HepG2 (cell line): ENCODE data around the gene ARHGAP30. TPM values are rescaled to one million over a fixed set of nuclear protein-coding genes. Genes with fewer than 3 reads are reported as not detected.

Experiments
- ATAC-seq: fragments of 200-7000 bp; cut with Tn5 transposase; 3 replicates; pipeline ENCODE4 v1.9.1; 2020; ENCODE audit warnings: mild to moderate bottlenecking, moderate library complexity
- BruUV-seq: library from RNA; stranded (reverse); fragments of 400-500 nt; replicated peaks from 2 replicates; lab custom pipeline; 2021; lab: Mats Ljungman, UMichigan
- CTCF ChIA-PET: fragments of 300-600 bp; formaldehyde crosslinking; extraction: SDS; loops from one replicate; lab custom pipeline; 2021; ENCODE audit warnings: low total read pairs, inconsistent platforms, low intra/inter-chr PET ratio; lab: Yijun Ruan, JAX
- POLR2A ChIA-PET: fragments of 350-600 bp; sonication (Branson Sonifier 250); formaldehyde crosslinking; loops from one replicate; lab custom pipeline; 2020; ENCODE audit warnings: antibody characterized with exemption, inconsistent platforms; lab: Yijun Ruan, JAX
- DNase-seq: peaks from one replicate; pipeline ENCODE4 v3.0.0-alpha.2; 2015; ENCODE audit warnings: low spot score
- FAIRE-seq: peaks from 3 replicates; lab custom pipeline; 2011; peaks lifted over from hg19 to GRCh38; lab: Jason Lieb, UNC
- H2AFZ ChIP-seq: one replicate; pipeline ENCODE4 v1.6.1; 2011; ENCODE audit warnings: low read length, inconsistent platforms
- H3K27ac ChIP-seq: fragments of 300-600 bp; 3 replicates; pipeline ENCODE4 v1.8.0; 2011; ENCODE audit warnings: mixed run types, mild to moderate bottlenecking, mixed read lengths, low read length, inconsistent platforms; ENCODE audit not compliant: insufficient read depth; ENCODE audit errors: extremely low read length
- H3K27me3 ChIP-seq, 2 experiments: fragments of 200-600 bp in 1 of 2; 2 replicates in 1 of 2; 3 replicates in 1 of 2; pipeline versions ENCODE4 v1.6.0 to v1.8.0; 2011; ENCODE audit warnings: low read length in 2 of 2, mild to moderate bottlenecking in 2 of 2, moderate library complexity in 2 of 2, inconsistent platforms in 1 of 2; ENCODE audit not compliant: insufficient read depth in 2 of 2, control insufficient read depth in 1 of 2
- H3K36me3 ChIP-seq, 2 experiments: fragments of 200-600 bp in 1 of 2; replicated peaks in 1 of 2; 2 replicates in 1 of 2; 3 replicates in 1 of 2; pipeline versions ENCODE4 v1.5.1 to v1.8.0; 2011; ENCODE audit warnings: low read length in 2 of 2, inconsistent platforms in 1 of 2; ENCODE audit not compliant: insufficient read depth in 2 of 2, control insufficient read depth in 1 of 2
- H3K4me1 ChIP-seq: 2 replicates; pipeline ENCODE4 v1.5.1; 2012; ENCODE audit warnings: low read length, inconsistent platforms; ENCODE audit not compliant: insufficient read depth
- H3K4me2 ChIP-seq: 2 replicates; pipeline ENCODE4 v1.6.0; 2011; ENCODE audit warnings: low read depth, low read length, inconsistent platforms
- H3K4me3 ChIP-seq, 3 experiments: fragments of 200-600 bp in 1 of 3; sonication (generic), shearing (Covaris generic) in 1 of 3; replicated peaks in 1 of 3; 2 replicates each; pipeline ENCODE4 v1.5.1; 2011 to 2016; ENCODE audit warnings: low read length in 3 of 3, inconsistent platforms in 2 of 3, low read depth in 2 of 3, mild to moderate bottlenecking in 2 of 3, control low read depth in 1 of 3, mixed read lengths in 1 of 3; ENCODE audit not compliant: insufficient read depth in 1 of 3
- H3K79me2 ChIP-seq: one replicate; pipeline ENCODE4 v1.6.1; 2011; ENCODE audit warnings: low read length, inconsistent platforms; ENCODE audit not compliant: insufficient read depth
- H3K9ac ChIP-seq: 2 replicates; pipeline ENCODE4 v1.6.0; 2011; ENCODE audit warnings: mild to moderate bottlenecking, low read depth, low read length, inconsistent platforms; ENCODE audit not compliant: insufficient read depth
- H3K9me3 ChIP-seq: 2 replicates; pipeline ENCODE4 v1.5.1; 2012; ENCODE audit warnings: mild to moderate bottlenecking, low read length
- H4K20me1 ChIP-seq: 2 replicates; pipeline ENCODE4 v1.6.0; 2011; ENCODE audit warnings: inconsistent platforms, mild to moderate bottlenecking, low read length, moderate library complexity; ENCODE audit not compliant: insufficient read depth
- CEBPB ChIP-seq: IDR thresholded peaks from 2 replicates; pipeline ENCODE4 v1.6.1; 2011; ENCODE audit warnings: low read depth, low read length, improper control_type of control experiment, borderline replicate concordance
- EEA1 ChIP-seq: sonication (generic); formaldehyde crosslinking; IDR thresholded peaks from 2 replicates; pipeline ENCODE4 v1.5.1; 2020; ENCODE audit warnings: mild to moderate bottlenecking, missing genetic modification reagents, borderline replicate concordance
- GLI4 ChIP-seq: sonication (generic); formaldehyde crosslinking; IDR thresholded peaks from 2 replicates; pipeline ENCODE4 v1.5.1; 2020; ENCODE audit warnings: missing genetic modification reagents, mild to moderate bottlenecking, moderate library complexity, borderline replicate concordance
- MYPOP ChIP-seq: sonication (generic); formaldehyde crosslinking; IDR thresholded peaks from 2 replicates; pipeline ENCODE4 v1.8.1; 2023; ENCODE audit warnings: mild to moderate bottlenecking, moderate library complexity, missing genetic modification reagents
- NFIB ChIP-seq: sonication (generic); formaldehyde crosslinking; IDR thresholded peaks from 2 replicates; pipeline ENCODE4 v1.9.0; 2021; ENCODE audit warnings: missing genetic modification reagents, mild to moderate bottlenecking, borderline replicate concordance
- PHF5A ChIP-seq: IDR thresholded peaks from one replicate; pipeline ENCODE4 v1.6.1; 2018; ENCODE audit warnings: low read depth, missing genetic modification reagents; ENCODE audit not compliant: unreplicated experiment
- POLR2A ChIP-seq, 2 experiments: IDR thresholded peaks; 2 replicates each; pipeline ENCODE4 v1.6.1; 2011; ENCODE audit warnings: low read depth in 2 of 2, low read length in 2 of 2, mild to moderate bottlenecking in 1 of 2, moderate library complexity in 1 of 2; ENCODE audit not compliant: insufficient read depth in 1 of 2
- RFXAP ChIP-seq: sonication (generic); formaldehyde crosslinking; IDR thresholded peaks from 2 replicates; pipeline ENCODE4 v1.4.0; 2020; ENCODE audit warnings: missing genetic modification reagents, borderline replicate concordance
- WIZ ChIP-seq: sonication (generic); formaldehyde crosslinking; IDR thresholded peaks from 2 replicates; pipeline ENCODE4 v1.5.1; 2020; ENCODE audit warnings: mild to moderate bottlenecking, missing genetic modification reagents
- ZFY ChIP-seq: sonication (generic); formaldehyde crosslinking; IDR thresholded peaks from 2 replicates; pipeline ENCODE4 v1.4.0; 2020; ENCODE audit warnings: missing genetic modification reagents
- ZMAT3 ChIP-seq: sonication (generic); formaldehyde crosslinking; conservative IDR thresholded peaks from 2 replicates; pipeline ENCODE4 v1.7.0; 2021; ENCODE audit warnings: missing genetic modification reagents
- ZNF350 ChIP-seq: sonication (generic); formaldehyde crosslinking; IDR thresholded peaks from 2 replicates; pipeline ENCODE4 v1.4.0; 2020; ENCODE audit warnings: mild to moderate bottlenecking, low read depth, missing genetic modification reagents, borderline replicate concordance
- ZNF354B ChIP-seq: sonication (generic); formaldehyde crosslinking; IDR thresholded peaks from 2 replicates; pipeline ENCODE4 v1.8.0; 2022; ENCODE audit warnings: mild to moderate bottlenecking, missing genetic modification reagents
- ZNF547 ChIP-seq: sonication (generic); formaldehyde crosslinking; IDR thresholded peaks from 2 replicates; pipeline ENCODE4 v1.5.1; 2020; ENCODE audit warnings: mild to moderate bottlenecking, missing genetic modification reagents
- ZNF660 ChIP-seq: sonication (generic); formaldehyde crosslinking; IDR thresholded peaks from 2 replicates; pipeline ENCODE4 v1.5.1; 2020; ENCODE audit warnings: mild to moderate bottlenecking, low read depth, missing genetic modification reagents, borderline replicate concordance
- ZSCAN29 ChIP-seq: sonication (generic); formaldehyde crosslinking; conservative IDR thresholded peaks from 2 replicates; pipeline ENCODE4 v1.4.0; 2020; ENCODE audit warnings: mild to moderate bottlenecking, missing genetic modification reagents
- WGBS: methylation state at CpG from one replicate; pipeline ENCODE4 v1.1.6; 2017; ENCODE audit warnings: low lambda C conversion rate; 5-methylcytosine and 5-hydroxymethylcytosine counted together
- in situ Hi-C: cut with HindIII; loops from 2 replicates; pipeline ENCODE4 v1.10.0; 2017; ENCODE audit warnings: low pct_unique_long_range_greater_than_20kb; ENCODE audit not compliant: extremely low pct_ligation_motif_present
- intact Hi-C: fragments of 100-400 bp; cut with micrococcal nuclease; formaldehyde crosslinking; loops from one replicate; pipeline ENCODE4 v1.10.0; 2022; ENCODE audit not compliant: unreplicated experiment
- polyA plus RNA-seq, 8 experiments: library from polyadenylated mRNA; depleted of rRNA in 3 of 8; stranded (reverse) in 7 of 8; unstranded in 1 of 8; fragments of >200 nt; fragmentation: Illumina TruSeq in 4 of 8; extraction: Trizol in 4 of 8; gene quantifications; 2 replicates each; pipeline versions ENCODE4 v1.2.1 to v1.2.3, GENCODE V29; 2011 to 2016; ENCODE audit warnings: low read depth in 4 of 8, missing spikeins in 1 of 8, mixed read lengths in 1 of 8; ENCODE audit not compliant: insufficient read depth in 1 of 8
- total RNA-seq, 5 experiments: library from RNA; depleted of rRNA; stranded (reverse); fragments of >200 nt; fragmentation: Illumina TruSeq; extraction: Trizol; gene quantifications; 2 replicates each; pipeline ENCODE4 v1.2.3, GENCODE V29; 2016; ENCODE audit warnings: low read depth in 1 of 5

Gene ARHGAP30
- total and polyA plus RNA-seq, 2 of the 13 experiments (the other 11 are each of a cell fraction or from before 2014, with no cell fraction given) = 0.13 to 0.20 TPM

- WGBS = 90% methylated on average over 4 of the region's 4 CpGs
- Histone ChIP-seq H3K9ac (no peak overlapping the region), H4K20me1 (no peaks in the 10 kb centered on the region), H3K4me3 (no peak overlapping the region), H3K79me2 (no peaks in the 10 kb centered on the region), H3K27ac (no peak overlapping the region), H3K27me3 (no peaks in the 10 kb centered on the region), H3K36me3 (no peaks in the 10 kb centered on the region), H3K4me1 (peaks cover 35% of the 10 kb centered on the region), H3K4me2 (no peak overlapping the region), H3K9me3 (no peaks in the 10 kb centered on the region), H2AFZ (no peak overlapping the region)
- intact Hi-C loops = no loop called here
- in situ Hi-C loops = no loop called here
- BruUV-seq = no TSS peak
- TF ChIP-seq ZNF660 (CRISPR knock-in tag) (no peak), PHF5A (CRISPR knock-in tag) (no peak), GLI4 (no peak), ZSCAN29 (CRISPR knock-in tag) (no peak), MYPOP (CRISPR knock-in tag) (no peak), POLR2A (IDR thresholded peaks at IDR 0.05; ENCODE audit: insufficient read depth in 1 of 2, low read depth in 2 of 2, low read length in 2 of 2) (no peak), CEBPB (no peak), RFXAP (no peak)
- POLR2A ChIA-PET = interaction anchor here (1.6 kb wide), 1 partner anchor 25 kb away, joined by 4 read pairs; the partner anchor contains the start of gene USF1
- CTCF ChIA-PET = interaction anchor here (4.5 kb wide), 1 partner anchor 27 kb away, joined by 50 read pairs; the partner anchor contains the start of gene KLHDC9
- DNase-seq = no peak
- FAIRE-seq = no peak
- no peak for ATAC-seq
Observed at GRCh38 chr1:161070761-161071160, 1.1 kb upstream of the ARHGAP30 start.

GRCh38 chr1:161069241-161069640, 450 bp downstream of the ARHGAP30 start:
- Histone ChIP-seq H3K27ac (no peak overlapping the region), H2AFZ (no peak overlapping the region), H3K4me3 (no peak overlapping the region), H3K4me2 (no peak overlapping the region), H3K4me1 (peaks cover 25% of the 10 kb centered on the region), H4K20me1 (no peaks in the 10 kb centered on the region), H3K79me2 (no peaks in the 10 kb centered on the region), H3K9me3 (no peaks in the 10 kb centered on the region), H3K9ac (no peak overlapping the region), H3K27me3 (no peaks in the 10 kb centered on the region), H3K36me3 (no peaks in the 10 kb centered on the region)
- no TSS peak for BruUV-seq
- no peak for FAIRE-seq
- POLR2A ChIA-PET = no interaction called here
- in situ Hi-C loops = no loop called here
- no peak for DNase-seq
- WGBS = 82% methylated on average over 9 of the region's 9 CpGs
- no peak for ATAC-seq
- intact Hi-C loops = no loop called here
- CTCF ChIA-PET = no interaction called here
- no peak for TF ChIP-seq EEA1
- no peak for TF ChIP-seq ZFY
- no peak for TF ChIP-seq WIZ
- TF ChIP-seq NFIB (CRISPR knock-in tag) = no peak
- TF ChIP-seq ZNF547 (CRISPR knock-in tag) = no peak
- TF ChIP-seq ZNF350 = no peak
- TF ChIP-seq ZNF354B (CRISPR knock-in tag) = no peak
- no peak for TF ChIP-seq ZMAT3 (CRISPR knock-in tag)
